H1 (cell line): ENCODE results near the gene MALSU1. TPM values are rescaled to one million over a fixed set of nuclear protein-coding genes. Genes with fewer than 3 reads are reported as not detected.

Experiments
- CTCF ChIA-PET: fragments of 300-600 bp; sonication (Branson Sonifier 250); formaldehyde crosslinking; loops from one replicate; lab custom pipeline; 2021; ENCODE audit not compliant: partially characterized antibody; lab: Charles Lee
- POLR2A ChIA-PET: fragments of 300-600 bp; sonication (Branson Sonifier 250); formaldehyde crosslinking; loops from one replicate; lab custom pipeline; 2021; ENCODE audit warnings: inconsistent platforms; ENCODE audit not compliant: partially characterized antibody; lab: Charles Lee
- DNase-seq, 2 experiments: peaks; one replicate each; pipeline versions ENCODE4 v3.0.0 to v3.0.0-alpha.2; 2010 to 2022; ENCODE audit warnings: low spot score in 2 of 2, low read depth in 1 of 2, mixed read lengths in 1 of 2
- FAIRE-seq: peaks from 2 replicates; lab custom pipeline; 2011; peaks lifted over from hg19 to GRCh38; lab: Jason Lieb, UNC
- H2AFZ ChIP-seq: 2 replicates; pipeline ENCODE4 v1.8.1; 2012; ENCODE audit warnings: low read length, inconsistent platforms
- H2AK5ac ChIP-seq: 2 replicates; pipeline ENCODE4 v1.6.1; 2013; ENCODE audit warnings: low read depth, low read length
- H2BK120ac ChIP-seq: replicated peaks from 2 replicates; pipeline ENCODE3; 2013; ENCODE audit warnings: low read depth, low read length, inconsistent platforms
- H2BK12ac ChIP-seq: 2 replicates; pipeline ENCODE4 v1.6.1; 2013; ENCODE audit warnings: low read depth, low read length
- H2BK15ac ChIP-seq: 2 replicates; pipeline ENCODE4 v1.6.1; 2013; ENCODE audit warnings: low read length
- H2BK20ac ChIP-seq: 2 replicates; pipeline ENCODE4 v1.6.1; 2013; ENCODE audit warnings: low read length
- H2BK5ac ChIP-seq: 2 replicates; pipeline ENCODE4 v1.6.1; 2013; ENCODE audit warnings: low read depth, low read length
- H3K14ac ChIP-seq: 2 replicates; pipeline ENCODE4 v1.6.1; 2013; ENCODE audit warnings: inconsistent platforms; ENCODE audit not compliant: insufficient read length
- H3K18ac ChIP-seq: 2 replicates; pipeline ENCODE4 v1.6.1; 2013; ENCODE audit warnings: low read length; ENCODE audit errors: extremely low read depth
- H3K23ac ChIP-seq: 2 replicates; pipeline ENCODE4 v1.6.1; 2013; ENCODE audit warnings: inconsistent platforms; ENCODE audit not compliant: insufficient read length
- H3K23me2 ChIP-seq: 2 replicates; pipeline ENCODE4 v1.6.1; 2013; ENCODE audit warnings: low read depth, low read length
- H3K27ac ChIP-seq: 2 replicates; pipeline ENCODE4 v1.6.1; 2011; ENCODE audit warnings: low read depth, low read length, inconsistent platforms
- H3K27me3 ChIP-seq, 4 experiments: replicated peaks in 1 of 4; 1 replicate in 1 of 4; 2 replicates in 3 of 4; pipeline versions ENCODE4 v1.6.1 to v1.8.1; 2011 to 2013; ENCODE audit warnings: low read length in 3 of 4, mild to moderate bottlenecking in 3 of 4, inconsistent platforms in 2 of 4, mixed read lengths in 2 of 4, moderate library complexity in 1 of 4; ENCODE audit not compliant: control insufficient read depth in 3 of 4, insufficient read depth in 3 of 4; ENCODE audit errors: extremely low read depth in 1 of 4
- H3K36me3 ChIP-seq, 4 experiments: 2 replicates each; pipeline versions ENCODE4 v1.6.1 to v1.8.1; 2011 to 2013; ENCODE audit warnings: mild to moderate bottlenecking in 4 of 4, low read length in 3 of 4, moderate library complexity in 2 of 4, control low read depth in 1 of 4, inconsistent platforms in 1 of 4; ENCODE audit not compliant: insufficient read depth in 4 of 4, control insufficient read depth in 2 of 4
- H3K4ac ChIP-seq: replicated peaks from 2 replicates; pipeline ENCODE3; 2013; ENCODE audit warnings: low read length, low read depth, mixed read lengths, inconsistent platforms; ENCODE audit not compliant: insufficient read length
- H3K4me1 ChIP-seq, 4 experiments: replicated peaks in 1 of 4; 1 replicate in 1 of 4; 2 replicates in 3 of 4; pipeline versions ENCODE4 v1.6.1 to v1.8.1; 2011 to 2013; ENCODE audit warnings: low read length in 3 of 4, inconsistent platforms in 2 of 4, mixed read lengths in 1 of 4; ENCODE audit not compliant: insufficient read depth in 4 of 4, control insufficient read depth in 3 of 4
- H3K4me2 ChIP-seq, 2 experiments: 2 replicates each; pipeline versions ENCODE4 v1.6.1 to v1.8.1; 2011 to 2013; ENCODE audit warnings: low read depth in 2 of 2, low read length in 2 of 2, control low read depth in 1 of 2, inconsistent platforms in 1 of 2, mild to moderate bottlenecking in 1 of 2; ENCODE audit not compliant: insufficient read depth in 1 of 2
- H3K4me3 ChIP-seq, 4 experiments: fragments of 200-600, 300-600 bp in 1 of 4; sonication (generic), shearing (Covaris generic), sonication (Bioruptor Twin) in 1 of 4; 2 replicates each; pipeline versions ENCODE4 v1.5.1 to v1.8.1; 2011 to 2016; ENCODE audit warnings: low read length in 4 of 4, low read depth in 3 of 4, control low read depth in 2 of 4, inconsistent platforms in 2 of 4, mild to moderate bottlenecking in 2 of 4, mixed read lengths in 1 of 4, moderate library complexity in 1 of 4; ENCODE audit not compliant: insufficient read depth in 2 of 4; ENCODE audit errors: extremely low read depth in 1 of 4
- H3K56ac ChIP-seq: replicated peaks from 2 replicates; pipeline ENCODE3; 2013; ENCODE audit warnings: low read depth, mild to moderate bottlenecking, mixed read lengths, low read length, inconsistent platforms; ENCODE audit not compliant: insufficient read length
- H3K79me1 ChIP-seq: 2 replicates; pipeline ENCODE4 v1.6.1; 2013; ENCODE audit warnings: low read depth, low read length, control low read depth
- H3K79me2 ChIP-seq, 2 experiments: 2 replicates each; pipeline versions ENCODE4 v1.6.1 to v1.8.1; 2012 to 2013; ENCODE audit warnings: low read length in 2 of 2, mild to moderate bottlenecking in 2 of 2, inconsistent platforms in 1 of 2; ENCODE audit not compliant: insufficient read depth in 2 of 2, control insufficient read depth in 1 of 2
- H3K9ac ChIP-seq, 4 experiments: replicated peaks in 1 of 4; 1 replicate in 1 of 4; 2 replicates in 3 of 4; pipeline versions ENCODE4 v1.6.1 to v1.8.1; 2011 to 2013; ENCODE audit warnings: low read depth in 3 of 4, low read length in 3 of 4, control low read depth in 2 of 4, mild to moderate bottlenecking in 2 of 4, moderate library complexity in 2 of 4, inconsistent platforms in 1 of 4; ENCODE audit errors: extremely low read depth in 1 of 4
- H3K9me3 ChIP-seq, 2 experiments: 2 replicates each; pipeline versions ENCODE4 v1.6.1 to v1.8.1; 2012 to 2013; ENCODE audit warnings: mild to moderate bottlenecking in 2 of 2, moderate library complexity in 2 of 2, control low read depth in 1 of 2, inconsistent platforms in 1 of 2, low read depth in 1 of 2, low read length in 1 of 2, mixed read lengths in 1 of 2; ENCODE audit not compliant: insufficient read depth in 2 of 2
- H4K20me1 ChIP-seq, 2 experiments: replicated peaks in 1 of 2; 2 replicates each; pipeline versions ENCODE3 to v1.8.1; 2011 to 2013; ENCODE audit warnings: inconsistent platforms in 2 of 2, low read length in 2 of 2, mild to moderate bottlenecking in 1 of 2; ENCODE audit not compliant: insufficient read depth in 2 of 2, control insufficient read depth in 1 of 2
- H4K5ac ChIP-seq: 2 replicates; pipeline ENCODE4 v1.6.1; 2013; ENCODE audit warnings: low read length, low read depth, mixed read lengths, inconsistent platforms; ENCODE audit not compliant: insufficient read length
- H4K8ac ChIP-seq: 2 replicates; pipeline ENCODE4 v1.8.0; 2013; ENCODE audit warnings: mild to moderate bottlenecking, moderate library complexity, low read length, inconsistent platforms; ENCODE audit not compliant: insufficient read depth; ENCODE audit errors: extremely low read depth
- H4K91ac ChIP-seq: replicated peaks from 2 replicates; pipeline ENCODE3; 2013; ENCODE audit warnings: low read length, mixed read lengths, inconsistent platforms; ENCODE audit not compliant: insufficient read length
- ASH2L ChIP-seq: fragments of 200-600, 300-600 bp; sonication (generic); IDR thresholded peaks from one replicate; pipeline ENCODE4 v1.7.1; 2017; ENCODE audit warnings: low read length
- POLR2A ChIP-seq, 2 experiments: IDR thresholded peaks; 1 replicate in 1 of 2; 2 replicates in 1 of 2; pipeline ENCODE4 v1.6.1; 2011; ENCODE audit warnings: low read depth in 2 of 2, low read length in 2 of 2, mild to moderate bottlenecking in 2 of 2; ENCODE audit errors: control extremely low read depth in 1 of 2
- WGBS, 2 experiments: shearing (Covaris generic) in 1 of 2; methylation state at CpG; one replicate each; pipeline versions ENCODE4 v1.1.6 to v1.1.7; 2013 to 2015; ENCODE audit warnings: low lambda C conversion rate in 2 of 2, mixed read lengths in 2 of 2, inconsistent platforms in 1 of 2, low coverage in 1 of 2, missing lambda C conversion rate in 1 of 2; ENCODE audit not compliant: insufficient replicate concordance in 2 of 2, insufficient coverage in 1 of 2, insufficient read length in 1 of 2; ENCODE audit errors: extremely low coverage in 1 of 2, missing lambda C conversion rate in 1 of 2; 5-methylcytosine and 5-hydroxymethylcytosine counted together
- polyA plus RNA-seq, 7 experiments: library from polyadenylated mRNA; depleted of rRNA in 3 of 7; stranded (reverse) in 5 of 7; unstranded in 2 of 7; fragments of >200 nt in 5 of 7; fragments of 200-250 nt in 2 of 7; gene quantifications; 1 replicate in 5 of 7; 2 replicates in 1 of 7; 4 replicates in 1 of 7; pipeline versions ENCODE4 v1.2.1 to v1.2.3, GENCODE V29; 2011 to 2013; ENCODE audit warnings: missing spikeins in 2 of 7, mixed read lengths in 2 of 7
- total RNA-seq: library from RNA; stranded (reverse); fragmentation: NEBNext Ultra II Directional; extraction: Animal tissue kit (Norgen Biotek cat#: 25700); gene quantifications from 2 replicates; pipeline ENCODE4 v1.2.1, GENCODE V29; 2021

The MALSU1 gene
- total and polyA plus RNA-seq, 2 of the 8 experiments (the other 6 are each of a cell fraction or from before 2014, with no cell fraction given) = 73.5 to 84.0 TPM

DNA sequence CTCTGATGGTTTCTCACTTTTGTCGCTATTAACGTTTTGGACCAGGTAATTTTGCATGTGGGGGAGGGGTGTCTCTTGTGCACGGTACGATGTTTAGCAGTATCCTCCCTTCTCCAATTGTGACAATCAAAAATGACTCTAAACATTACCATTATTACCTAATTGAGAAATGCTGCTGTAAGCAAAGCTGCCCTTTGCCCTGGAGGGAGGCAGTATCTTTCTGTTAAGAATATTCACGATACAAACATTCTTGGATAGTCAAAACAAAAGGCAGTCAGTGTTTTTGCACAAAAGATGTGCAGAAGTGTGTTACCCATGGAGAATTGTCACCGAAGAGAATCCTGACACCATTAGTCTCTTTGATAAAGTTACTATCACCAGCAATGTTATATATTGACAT lies 9.6 kb downstream of the MALSU1 start:
- no peak for DNase-seq
- CTCF ChIA-PET = interaction anchor here (0.9 to 2.0 kb wide), 2 partner anchors 31 to 32 kb away, joined by 4 to 8 read pairs; no protein-coding TSS in a partner anchor
- no peak overlapping the region for H2AK5ac ChIP-seq
- H3K9ac ChIP-seq = no peak overlapping the region
- no peaks in the 10 kb centered on the region for H3K9me3 ChIP-seq
- WGBS, 2 experiments = 89% methylated on average over 6 of the region's 6 CpGs; no CpG with 5 or more reads in 1 of the 2 experiments
- H2BK20ac ChIP-seq = no peak overlapping the region
- H3K79me1 ChIP-seq = no peaks in the 10 kb centered on the region; the same call in 1 of the 2 replicates
- peaks cover 9 to 75% (median 44%) of the 10 kb centered on the region in 4 experiments for H3K36me3 ChIP-seq
- no peak overlapping the region for H2AFZ ChIP-seq
- H3K23ac ChIP-seq = no peak overlapping the region
- no peak overlapping the region for H2BK15ac ChIP-seq
- no peak overlapping the region for H2BK120ac ChIP-seq
- no peak overlapping the region for H4K91ac ChIP-seq
- H3K18ac ChIP-seq = no peak overlapping the region
- TF ChIP-seq ASH2L (no peak), POLR2A (IDR thresholded peaks at IDR 0.05; ENCODE audit: control extremely low read depth in 1 of 2, low read depth in 2 of 2, low read length in 2 of 2) (peak in 1 of 2 experiments; percentile 31; a peak in 1 of 3 replicates)
- TF ChIP-seq, all 59 proteins: peak for 1
- Histone ChIP-seq H4K5ac (no peak overlapping the region), H3K4me3 (no peak overlapping the region), H3K23me2 (no peaks in the 10 kb centered on the region), H3K4me2 (no peak overlapping the region), H3K56ac (no peak overlapping the region), H4K8ac (no peak overlapping the region), H3K4me1 (no peaks in the 10 kb centered on the region), H2BK5ac (no peak overlapping the region), H4K20me1 (peaks cover 2 to 3% of the 10 kb centered on the region in 2 experiments), H3K4ac (no peak overlapping the region), H3K27me3 (no peaks in the 10 kb centered on the region), H2BK12ac (no peak overlapping the region), H3K79me2 (peaks cover 0 to 37% of the 10 kb centered on the region in 2 experiments; a peak in 2 of 4 replicates), H3K14ac (no peak overlapping the region), H3K27ac (no peak overlapping the region)
- POLR2A ChIA-PET = interaction anchor here (0.7 to 1.8 kb wide), 3 partner anchors 9 to 36 kb away, joined by 3 to 9 read pairs (median 5); partner anchors contain the start of gene MALSU1
- FAIRE-seq = no peak
